ENCODE results near the gene UGCG. TPM values are rescaled to one million over a fixed set of nuclear protein-coding genes. Genes with fewer than 3 reads are reported as not detected.

The UGCG gene
- total and polyA plus RNA-seq, 9 of the 15 experiments (the other 6 are each of a cell fraction or from before 2014, with no cell fraction given) = 20.0 to 40.3 (median 29.2) TPM

- in situ Hi-C loops (cut with MboI) = no loop called here
- ATAC-seq = peak; percentile 86
- no peaks in the 10 kb centered on the region for H4K20me1 ChIP-seq (replicated peaks; ENCODE audit: control insufficient read depth, insufficient read depth, low read length)
- CTCF ChIA-PET (ENCODE audit: low intra/inter-chr PET ratio) = no interaction called here
- no peaks in the 10 kb centered on the region for H3K9me3 ChIP-seq (replicated peaks; ENCODE audit: control insufficient read depth, insufficient read depth, low read depth, low read length)
- no peaks in the 10 kb centered on the region for H3K9me1 ChIP-seq (ENCODE audit: control insufficient read depth, insufficient read depth, low read length)
- H3K27me3 ChIP-seq (ENCODE audit: control insufficient read depth in 2 of 2, insufficient read depth in 2 of 2, low read length in 2 of 2) = no peaks in the 10 kb centered on the region; a peak in 1 of 5 replicates
- DNase-seq (ENCODE audit: extremely low read depth in 1 of 4, low spot score in 3 of 4) = peak; percentile 20 to 44 (median 26)
- peak; percentile 81 for FAIRE-seq
- H3K4me2 ChIP-seq (ENCODE audit: insufficient read depth, low read length) = no peak overlapping the region
- no TSS peak for BruUV-seq (replicated peaks)
- WGBS (ENCODE audit: insufficient coverage, low coverage, missing lambda C conversion rate) = 16% methylated on average over 5 of the region's 5 CpGs
- H3K27ac ChIP-seq (ENCODE audit: extremely low read depth, low read depth, low read length) = no peak overlapping the region
- intact Hi-C loops (cut with micrococcal nuclease) = no loop called here
- no peaks in the 10 kb centered on the region for H3K79me2 ChIP-seq (ENCODE audit: control insufficient read depth, insufficient read depth, low read length)
- H3K4me3 ChIP-seq = no peak overlapping the region
- peaks cover 0 to 8% of the 10 kb centered on the region in 2 experiments; a peak in 4 of 5 replicates for H3K4me1 ChIP-seq (replicated peaks in 1 of 2; ENCODE audit: control insufficient read depth in 2 of 2, insufficient read depth in 2 of 2, low read length in 2 of 2)
- H3K9ac ChIP-seq (ENCODE audit: insufficient read depth in 1 of 2, low read depth in 2 of 2, low read length in 2 of 2) = no peak overlapping the region
- no peaks in the 10 kb centered on the region for H3K36me3 ChIP-seq (ENCODE audit: control insufficient read depth, insufficient read depth, low read length)
- H2AFZ ChIP-seq (ENCODE audit: low read depth, low read length) = peak overlapping the region; percentile 52
- POLR2A ChIA-PET = no interaction called here
- TF ChIP-seq HMG20A (CRISPR knock-in tag; conservative IDR thresholded peaks at IDR 0.05) = no peak
- TF ChIP-seq FOXK1 (CRISPR knock-in tag; IDR thresholded peaks at IDR 0.05; ENCODE audit: borderline replicate concordance) = no peak
- TF ChIP-seq HDAC1 (IDR thresholded peaks at IDR 0.05) = no peak
- TF ChIP-seq FOS (IDR thresholded peaks at IDR 0.05; ENCODE audit: extremely low read depth, insufficient read length) = peak; percentile 47
- TF ChIP-seq BHLHE40 (IDR thresholded peaks at IDR 0.05; ENCODE audit: low read length) = peak; percentile 53; the same call in 1 of the 2 replicates
- TF ChIP-seq ATF3 (IDR thresholded peaks at IDR 0.05) = peak; percentile 91
- no peak for TF ChIP-seq ATF3 (CRISPR knock-in tag; conservative IDR thresholded peaks at IDR 0.05)
- no peak for TF ChIP-seq HNRNPUL1 (IDR thresholded peaks at IDR 0.05; ENCODE audit: low read length)
- peak; percentile 32 for TF ChIP-seq DACH1 (IDR thresholded peaks at IDR 0.05; ENCODE audit: partially characterized antibody)
- TF ChIP-seq LEF1 (IDR thresholded peaks at IDR 0.05) = no peak
- TF ChIP-seq ZNF584 (CRISPR knock-in tag; IDR thresholded peaks at IDR 0.05; ENCODE audit: low read depth) = no peak
- 0 out of 2 replicates have a peak, but pooled peaks have one; percentile 24 for TF ChIP-seq GABPA (tag; conservative IDR thresholded peaks at IDR 0.05; ENCODE audit: low read depth)
- no peak for TF ChIP-seq ZNF23 (CRISPR knock-in tag; IDR thresholded peaks at IDR 0.05)
- peak in 1 of 2 experiments; percentile 37; a peak in 2 of 4 replicates for TF ChIP-seq TRIM24 (IDR thresholded peaks at IDR 0.05)
- peak; percentile 81 for TF ChIP-seq DPF2 (IDR thresholded peaks at IDR 0.05)
- peak; percentile 49; the same call in 1 of the 2 replicates for TF ChIP-seq SMARCC2 (IDR thresholded peaks at IDR 0.05; ENCODE audit: low read depth)
- TF ChIP-seq ADNP (tag; IDR thresholded peaks at IDR 0.05) = 0 out of 2 replicates have a peak, but pooled peaks have one; percentile 4
- TF ChIP-seq CBFA2T3 (IDR thresholded peaks at IDR 0.05) = peak; percentile 56
- TF ChIP-seq HNRNPLL (IDR thresholded peaks at IDR 0.05; ENCODE audit: low read depth, low read length, poor library complexity, severe bottlenecking) = no peak
- no peak for TF ChIP-seq KLF1 (tag; IDR thresholded peaks at IDR 0.05)
- peak; percentile 78 for TF ChIP-seq SMARCE1 (IDR thresholded peaks at IDR 0.05)
- peak; percentile 27; the same call in 1 of the 2 replicates for TF ChIP-seq CREM (IDR thresholded peaks at IDR 0.05; ENCODE audit: low read depth)
- TF ChIP-seq ARID3A (IDR thresholded peaks at IDR 0.05; ENCODE audit: borderline replicate concordance, low read depth, low read length) = peak; percentile 84; the same call in 1 of the 2 replicates
- no peak for TF ChIP-seq SNAPC5 (CRISPR knock-in tag; IDR thresholded peaks at IDR 0.05)
- no peak for TF ChIP-seq ASH1L (IDR thresholded peaks at IDR 0.05; ENCODE audit: borderline replicate concordance, low read depth, partially characterized antibody)
Measured at GRCh38 chr9:111866976-111867375, 29.6 kb upstream of the UGCG start.
